OCI-LY7 (cell line): ENCODE results near the gene CEBPG. TPM values are rescaled to one million over a fixed set of nuclear protein-coding genes. Genes with fewer than 3 reads are reported as not detected.

Source experiments
- BruUV-seq: library from RNA; stranded (reverse); fragments of 400-500 nt; replicated peaks from 2 replicates; lab custom pipeline; 2021; lab: Mats Ljungman, UMichigan
- CTCF ChIA-PET: fragments of 300-600 bp; sonication (Branson Sonifier 250); formaldehyde crosslinking; loops from one replicate; lab custom pipeline; 2022; ENCODE audit warnings: antibody characterized with exemption; ENCODE audit not compliant: unreplicated experiment; lab: Charles Lee
- POLR2A ChIA-PET: fragments of 300-600 bp; sonication (Branson Sonifier 250); formaldehyde crosslinking; loops from one replicate; lab custom pipeline; 2022; ENCODE audit warnings: antibody characterized with exemption; lab: Charles Lee
- DNase-seq: peaks from one replicate; pipeline ENCODE4 v3.0.0-alpha.2; 2015; ENCODE audit warnings: low spot score
- H2AFZ ChIP-seq: fragments of 200-600 bp; sonication (generic), shearing (Covaris generic); 2 replicates; pipeline ENCODE4 v1.6.1; 2014; ENCODE audit warnings: mild to moderate bottlenecking, antibody characterized with exemption, low read length, moderate library complexity
- H3K27ac ChIP-seq: fragments of 200-600 bp; sonication (generic); 2 replicates; pipeline ENCODE4 v1.5.1; 2014; ENCODE audit warnings: mixed run types, low read depth, mild to moderate bottlenecking, moderate library complexity, low read length, inconsistent platforms; ENCODE audit not compliant: poor library complexity, severe bottlenecking
- H3K36me3 ChIP-seq: fragments of 200-600 bp; sonication (generic); 2 replicates; pipeline ENCODE4 v1.6.1; 2014; ENCODE audit warnings: mild to moderate bottlenecking, antibody characterized with exemption, low read length, moderate library complexity, mixed read lengths; ENCODE audit not compliant: insufficient read depth
- H3K4me1 ChIP-seq: fragments of 200-600 bp; sonication (generic); 2 replicates; pipeline ENCODE4 v1.5.1; 2014; ENCODE audit warnings: mild to moderate bottlenecking, low read length; ENCODE audit not compliant: insufficient read depth, poor library complexity, severe bottlenecking
- H3K4me2 ChIP-seq: fragments of 200-600 bp; sonication (generic); 2 replicates; pipeline ENCODE4 v1.6.1; 2014; ENCODE audit warnings: mild to moderate bottlenecking, low read length
- H3K4me3 ChIP-seq: fragments of 200-600 bp; sonication (generic); 2 replicates; pipeline ENCODE4 v1.5.1; 2014; ENCODE audit warnings: mild to moderate bottlenecking, low read depth, low read length; ENCODE audit not compliant: poor library complexity, severe bottlenecking
- H3K79me2 ChIP-seq: fragments of 200-600 bp; sonication (generic); 2 replicates; pipeline ENCODE4 v1.6.1; 2016; ENCODE audit warnings: low read depth, mild to moderate bottlenecking, low read length, moderate library complexity, mixed read lengths; ENCODE audit not compliant: insufficient read depth
- H3K9me2 ChIP-seq: fragments of 200-600 bp; sonication (generic); 2 replicates; pipeline ENCODE4 v1.6.1; 2016; ENCODE audit warnings: mild to moderate bottlenecking, low read length, mixed read lengths; ENCODE audit not compliant: insufficient read depth
- H3K9me3 ChIP-seq: fragments of 200-600 bp; sonication (generic); 2 replicates; pipeline ENCODE4 v1.6.1; 2014; ENCODE audit warnings: mild to moderate bottlenecking, mixed run types, low read length, mixed read lengths
- H4K20me1 ChIP-seq: fragments of 200-600 bp; sonication (generic); 2 replicates; pipeline ENCODE4 v1.6.1; 2014; ENCODE audit warnings: mild to moderate bottlenecking, antibody characterized with exemption, low read length, moderate library complexity, mixed read lengths; ENCODE audit not compliant: insufficient read depth
- EZH2phosphoT487 ChIP-seq: fragments of 200-600 bp; sonication (generic); IDR thresholded peaks from 2 replicates; pipeline ENCODE4 v1.6.1; 2018; ENCODE audit warnings: low read depth, borderline replicate concordance, mild to moderate bottlenecking, mixed run types, antibody characterized with exemption, low read length, moderate library complexity, mixed read lengths
- intact Hi-C: fragments of 100-400 bp; cut with micrococcal nuclease; formaldehyde crosslinking; loops from one replicate; pipeline ENCODE4 v1.10.0; 2022; ENCODE audit not compliant: unreplicated experiment
- total RNA-seq, 2 experiments: library from RNA; depleted of rRNA in 1 of 2; stranded (reverse); fragments of >200 nt in 1 of 2; shearing (Covaris generic) in 1 of 2; gene quantifications; 2 replicates each; pipeline ENCODE4 v1.2.3, GENCODE V29; 2014 to 2022
- TF ChIP-seq, protein P1 (sequence below): fragments of 200-600 bp; sonication (generic); conservative IDR thresholded peaks from 2 replicates; pipeline ENCODE4 v1.5.1; 2014; ENCODE audit warnings: mild to moderate bottlenecking, antibody characterized with exemption, low read length, moderate library complexity, mixed read lengths

Gene CEBPG
- total RNA-seq, 2 experiments from 2014 or later = 44.9 to 45.1 TPM

DNA sequence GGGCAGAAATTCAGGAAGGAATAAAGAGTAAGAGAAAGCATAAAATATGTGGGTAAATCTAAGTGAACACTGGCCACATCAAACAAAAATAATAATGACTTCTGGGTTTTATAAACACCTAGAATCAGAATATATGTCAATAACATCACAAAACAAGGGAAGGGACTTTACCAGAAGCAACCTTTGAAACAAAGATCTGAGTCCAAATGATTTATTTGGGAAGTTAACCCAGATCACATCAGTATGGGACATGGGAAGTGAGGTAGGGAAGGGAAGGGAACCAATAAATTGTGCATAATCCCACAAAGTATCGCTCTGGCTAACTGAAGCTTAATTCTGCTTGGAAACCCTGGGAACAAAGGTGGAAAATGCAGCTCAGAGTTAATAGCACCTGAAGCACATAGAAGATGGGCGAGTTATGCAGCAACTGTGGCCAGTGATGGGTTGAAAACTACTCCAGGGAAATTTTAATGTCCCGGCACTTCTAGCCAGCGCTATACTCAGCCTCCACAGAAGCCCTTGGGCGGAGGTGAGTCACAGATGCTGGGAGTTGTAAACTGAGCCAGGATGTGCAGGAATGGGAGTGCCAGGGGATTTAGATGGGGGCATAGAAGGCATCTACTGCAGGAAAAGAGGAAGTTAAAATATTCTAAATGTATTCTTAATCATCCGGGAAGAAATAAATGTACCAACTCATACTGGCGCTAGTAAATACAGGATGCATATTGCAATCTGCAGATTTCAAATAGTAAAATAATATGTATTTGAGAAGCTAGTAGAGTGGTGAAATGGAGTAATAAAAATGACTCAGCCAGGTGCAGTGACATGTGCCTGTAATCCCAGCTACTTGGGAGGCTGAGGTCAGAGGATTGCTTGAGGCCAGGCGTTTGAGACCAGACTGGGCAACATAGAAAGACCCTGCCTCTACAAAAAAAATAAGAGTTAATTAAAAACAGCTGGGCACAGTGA is 34.2 kb upstream of the CEBPG start:
- Histone ChIP-seq H3K79me2 (no peaks in the 10 kb centered on the region), H4K20me1 (no peaks in the 10 kb centered on the region), H3K9me2 (no peaks in the 10 kb centered on the region), H3K9me3 (no peaks in the 10 kb centered on the region), H3K36me3 (no peaks in the 10 kb centered on the region), H3K4me2 (no peak overlapping the region), H3K4me1 (no peaks in the 10 kb centered on the region), H3K4me3 (no peak overlapping the region), H3K27ac (no peak overlapping the region), H2AFZ (no peak overlapping the region)
- ChIA-PET CTCF (no interaction called here), POLR2A (no interaction called here)
- BruUV-seq = no TSS peak
- TF ChIP-seq, protein P1, sequence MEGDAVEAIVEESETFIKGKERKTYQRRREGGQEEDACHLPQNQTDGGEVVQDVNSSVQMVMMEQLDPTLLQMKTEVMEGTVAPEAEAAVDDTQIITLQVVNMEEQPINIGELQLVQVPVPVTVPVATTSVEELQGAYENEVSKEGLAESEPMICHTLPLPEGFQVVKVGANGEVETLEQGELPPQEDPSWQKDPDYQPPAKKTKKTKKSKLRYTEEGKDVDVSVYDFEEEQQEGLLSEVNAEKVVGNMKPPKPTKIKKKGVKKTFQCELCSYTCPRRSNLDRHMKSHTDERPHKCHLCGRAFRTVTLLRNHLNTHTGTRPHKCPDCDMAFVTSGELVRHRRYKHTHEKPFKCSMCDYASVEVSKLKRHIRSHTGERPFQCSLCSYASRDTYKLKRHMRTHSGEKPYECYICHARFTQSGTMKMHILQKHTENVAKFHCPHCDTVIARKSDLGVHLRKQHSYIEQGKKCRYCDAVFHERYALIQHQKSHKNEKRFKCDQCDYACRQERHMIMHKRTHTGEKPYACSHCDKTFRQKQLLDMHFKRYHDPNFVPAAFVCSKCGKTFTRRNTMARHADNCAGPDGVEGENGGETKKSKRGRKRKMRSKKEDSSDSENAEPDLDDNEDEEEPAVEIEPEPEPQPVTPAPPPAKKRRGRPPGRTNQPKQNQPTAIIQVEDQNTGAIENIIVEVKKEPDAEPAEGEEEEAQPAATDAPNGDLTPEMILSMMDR = no peak
- no peak for TF ChIP-seq EZH2phosphoT487
- DNase-seq = no peak
- intact Hi-C loops = no loop called here

DNA sequence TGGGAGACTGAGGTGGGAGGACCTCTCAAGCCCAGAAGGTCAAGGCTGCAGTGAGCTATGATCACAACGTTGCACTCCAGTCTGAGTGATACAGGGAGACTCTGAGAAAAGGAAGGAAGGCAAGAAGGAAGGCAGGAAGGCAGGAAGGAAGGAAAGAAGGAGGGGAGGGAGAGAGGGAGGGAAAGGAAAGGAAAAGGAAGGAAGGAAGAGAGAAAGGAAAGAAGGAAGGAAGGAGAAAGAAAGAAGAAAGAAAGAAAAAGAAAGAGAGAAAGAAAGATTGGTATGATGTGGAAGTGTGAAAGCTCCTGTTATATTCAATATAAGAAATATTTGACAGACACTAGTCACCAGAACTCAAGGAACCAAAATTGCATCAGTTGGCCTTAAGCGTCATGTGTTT is 32.5 kb upstream of the CEBPG start:
- no peaks in the 10 kb centered on the region for H3K79me2 ChIP-seq
- no peak overlapping the region for H3K4me2 ChIP-seq
- H2AFZ ChIP-seq = no peak overlapping the region
- H3K9me3 ChIP-seq = no peaks in the 10 kb centered on the region
- intact Hi-C loops = no loop called here
- POLR2A ChIA-PET = no interaction called here
- no peaks in the 10 kb centered on the region for H4K20me1 ChIP-seq
- no peaks in the 10 kb centered on the region for H3K4me1 ChIP-seq
- CTCF ChIA-PET = no interaction called here
- DNase-seq = no peak
- H3K36me3 ChIP-seq = no peaks in the 10 kb centered on the region
- BruUV-seq = no TSS peak
- H3K9me2 ChIP-seq = no peaks in the 10 kb centered on the region
- no peak overlapping the region for H3K4me3 ChIP-seq
- H3K27ac ChIP-seq = no peak overlapping the region
- TF ChIP-seq, protein P1 = no peak
- TF ChIP-seq EZH2phosphoT487 = no peak

DNA sequence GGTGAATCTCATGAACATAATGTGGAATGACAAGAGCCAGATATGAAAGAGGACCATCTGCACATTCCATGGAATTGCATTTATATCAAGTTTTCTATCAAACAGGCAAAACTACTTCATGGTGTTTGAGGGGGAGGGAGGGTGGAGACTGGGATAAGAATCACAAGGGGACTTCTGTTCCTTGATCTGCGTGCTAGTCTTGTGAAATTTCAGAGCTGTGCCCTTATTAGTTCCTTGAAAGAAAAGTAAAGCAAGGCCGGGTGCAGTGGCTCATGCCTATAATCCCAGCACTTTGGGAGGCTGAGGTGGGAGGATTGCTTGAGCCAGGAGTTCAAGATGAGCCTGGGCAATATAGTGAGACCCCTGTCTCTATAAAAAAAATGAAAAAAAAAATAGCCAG is 30.2 kb upstream of the CEBPG start:
- DNase-seq = no peak
- no peaks in the 10 kb centered on the region for H3K9me3 ChIP-seq
- H3K36me3 ChIP-seq = no peaks in the 10 kb centered on the region
- no peaks in the 10 kb centered on the region for H3K9me2 ChIP-seq
- H4K20me1 ChIP-seq = no peaks in the 10 kb centered on the region
- no TSS peak for BruUV-seq
- no peak overlapping the region for H3K27ac ChIP-seq
- H3K79me2 ChIP-seq = no peaks in the 10 kb centered on the region
- ChIA-PET POLR2A (no interaction called here), CTCF (no interaction called here)
- no peak overlapping the region for H3K4me2 ChIP-seq
- no peak overlapping the region for H3K4me3 ChIP-seq
- no peak overlapping the region for H2AFZ ChIP-seq
- no peaks in the 10 kb centered on the region for H3K4me1 ChIP-seq
- TF ChIP-seq EZH2phosphoT487 = no peak
- TF ChIP-seq, protein P1 = no peak
- intact Hi-C loops = no loop called here
